H9 (cell line): ENCODE results near the gene UNC50. TPM values are rescaled to one million over a fixed set of nuclear protein-coding genes. Genes with fewer than 3 reads are reported as not detected.

Experiments used
- DNase-seq: peaks from one replicate; pipeline ENCODE4 v3.0.0-alpha.2; 2017
- H2AFZ ChIP-seq: one replicate; pipeline ENCODE4 v1.6.1; 2013; ENCODE audit warnings: mild to moderate bottlenecking, low read length, control low read depth, moderate library complexity
- H2AK5ac ChIP-seq: 2 replicates; pipeline ENCODE4 v1.6.1; 2013; ENCODE audit warnings: low read length, control low read depth, mixed read lengths; ENCODE audit not compliant: insufficient read length
- H2BK120ac ChIP-seq: one replicate; pipeline ENCODE4 v1.6.1; 2013; ENCODE audit warnings: low read depth, mild to moderate bottlenecking, low read length, control low read depth, inconsistent platforms; ENCODE audit not compliant: poor library complexity, severe bottlenecking
- H2BK12ac ChIP-seq: 2 replicates; pipeline ENCODE4 v1.6.1; 2013; ENCODE audit warnings: low read length, control low read depth, mixed read lengths, low read depth; ENCODE audit not compliant: insufficient read length
- H2BK15ac ChIP-seq: 2 replicates; pipeline ENCODE4 v1.6.1; 2013; ENCODE audit warnings: low read depth, low read length, control low read depth
- H2BK20ac ChIP-seq: one replicate; pipeline ENCODE4 v1.6.1; 2013; ENCODE audit warnings: low read depth, mild to moderate bottlenecking, low read length, control low read depth, inconsistent platforms; ENCODE audit not compliant: poor library complexity, severe bottlenecking
- H2BK5ac ChIP-seq: 2 replicates; pipeline ENCODE4 v1.6.1; 2013; ENCODE audit warnings: low read length, control low read depth, mixed read lengths; ENCODE audit not compliant: insufficient read length
- H3K14ac ChIP-seq: 2 replicates; pipeline ENCODE4 v1.6.1; 2013; ENCODE audit warnings: low read length, control low read depth; ENCODE audit not compliant: insufficient read depth
- H3K18ac ChIP-seq: 2 replicates; pipeline ENCODE4 v1.6.1; 2013; ENCODE audit warnings: low read depth, mild to moderate bottlenecking, mixed read lengths, low read length, control low read depth; ENCODE audit not compliant: insufficient read length
- H3K23ac ChIP-seq: 2 replicates; pipeline ENCODE4 v1.6.1; 2013; ENCODE audit warnings: low read length, control low read depth, mixed read lengths, low read depth; ENCODE audit not compliant: insufficient read length
- H3K23me2 ChIP-seq: 2 replicates; pipeline ENCODE4 v1.6.1; 2013; ENCODE audit warnings: low read depth, mild to moderate bottlenecking, mixed read lengths, low read length, control low read depth; ENCODE audit not compliant: insufficient read length, poor library complexity, severe bottlenecking
- H3K27ac ChIP-seq: 2 replicates; pipeline ENCODE4 v1.5.1; 2013; ENCODE audit warnings: low read length, control low read depth, mixed read lengths, low read depth; ENCODE audit not compliant: insufficient read length
- H3K27me3 ChIP-seq: 2 replicates; pipeline ENCODE4 v1.6.1; 2013; ENCODE audit warnings: low read length, control low read depth, inconsistent platforms; ENCODE audit not compliant: insufficient read depth
- H3K4ac ChIP-seq: 2 replicates; pipeline ENCODE4 v1.6.1; 2013; ENCODE audit warnings: low read depth, mild to moderate bottlenecking, control low read depth, inconsistent platforms, low read length, moderate library complexity
- H3K4me1 ChIP-seq: 2 replicates; pipeline ENCODE4 v1.6.1; 2013; ENCODE audit warnings: low read length, control low read depth, inconsistent platforms; ENCODE audit not compliant: insufficient read depth
- H3K4me2 ChIP-seq: 2 replicates; pipeline ENCODE4 v1.6.1; 2013; ENCODE audit warnings: low read length, control low read depth, mixed read lengths; ENCODE audit not compliant: insufficient read length, insufficient read depth
- H3K56ac ChIP-seq: 2 replicates; pipeline ENCODE4 v1.6.1; 2013; ENCODE audit warnings: low read depth, mild to moderate bottlenecking, mixed read lengths, low read length, control low read depth; ENCODE audit not compliant: insufficient read length
- H3K79me1 ChIP-seq: 2 replicates; pipeline ENCODE4 v1.6.1; 2013; ENCODE audit warnings: low read depth, mild to moderate bottlenecking, moderate library complexity, low read length, control low read depth, inconsistent platforms; ENCODE audit not compliant: insufficient read depth, poor library complexity, severe bottlenecking
- H3K79me2 ChIP-seq: 2 replicates; pipeline ENCODE4 v1.6.1; 2013; ENCODE audit warnings: low read length, control low read depth, inconsistent platforms; ENCODE audit not compliant: insufficient read depth
- H3K9ac ChIP-seq: 2 replicates; pipeline ENCODE4 v1.6.1; 2013; ENCODE audit warnings: low read length, control low read depth, mixed read lengths; ENCODE audit not compliant: insufficient read length; ENCODE audit errors: extremely low read depth
- H3K9me3 ChIP-seq: one replicate; pipeline ENCODE4 v1.6.1; 2013; ENCODE audit warnings: low read depth, low read length, inconsistent platforms; ENCODE audit not compliant: control insufficient read depth
- H3T11ph ChIP-seq: one replicate; pipeline ENCODE4 v1.6.1; 2013; ENCODE audit warnings: mild to moderate bottlenecking, low read length, control low read depth, inconsistent platforms
- H4K20me1 ChIP-seq: one replicate; pipeline ENCODE4 v1.6.1; 2013; ENCODE audit not compliant: control insufficient read depth, insufficient read length, insufficient read depth
- H4K5ac ChIP-seq: 2 replicates; pipeline ENCODE4 v1.6.1; 2013; ENCODE audit warnings: low read depth, mild to moderate bottlenecking, mixed read lengths, low read length, control low read depth; ENCODE audit not compliant: insufficient read length
- H4K8ac ChIP-seq: replicated peaks from 2 replicates; pipeline ENCODE4 v1.6.1; 2013; ENCODE audit warnings: low read length, control low read depth, mixed read lengths, low read depth; ENCODE audit not compliant: insufficient read length
- H4K91ac ChIP-seq: 2 replicates; pipeline ENCODE4 v1.6.1; 2013; ENCODE audit warnings: low read depth, mild to moderate bottlenecking, moderate library complexity, mixed read lengths, low read length, control low read depth; ENCODE audit not compliant: insufficient read length
- H3K27ac Mint-ChIP-seq, 3 experiments: 2 replicates in 2 of 3; 3 replicates in 1 of 3; pipeline ENCODE4 v1.8.0; 2020 to 2021; ENCODE audit warnings: mixed read lengths in 3 of 3, mild to moderate bottlenecking in 1 of 3, moderate library complexity in 1 of 3
- H3K27me3 Mint-ChIP-seq: 2 replicates; pipeline ENCODE4 v1.8.0; 2021; ENCODE audit warnings: low read depth, mild to moderate bottlenecking, moderate library complexity, mixed read lengths
- H3K36me3 Mint-ChIP-seq, 3 experiments: 2 replicates in 2 of 3; 3 replicates in 1 of 3; pipeline ENCODE4 v1.8.0; 2020 to 2021; ENCODE audit warnings: low read depth in 3 of 3, mixed read lengths in 3 of 3; ENCODE audit not compliant: insufficient read depth in 1 of 3
- H3K4me1 Mint-ChIP-seq, 2 experiments: 2 replicates each; pipeline ENCODE4 v1.8.0; 2020; ENCODE audit warnings: mixed read lengths in 2 of 2
- H3K4me3 Mint-ChIP-seq, 2 experiments: 2 replicates in 1 of 2; 3 replicates in 1 of 2; pipeline ENCODE4 v1.8.0; 2020 to 2021; ENCODE audit warnings: mild to moderate bottlenecking in 2 of 2, mixed read lengths in 2 of 2, moderate library complexity in 1 of 2
- H3K9me3 Mint-ChIP-seq, 2 experiments: 2 replicates in 1 of 2; 3 replicates in 1 of 2; pipeline ENCODE4 v1.8.0; 2020; ENCODE audit warnings: mild to moderate bottlenecking in 2 of 2, mixed read lengths in 2 of 2, moderate library complexity in 1 of 2
- WGBS: extraction: QIAGEN DNeasy Blood & Tissue Kit; methylation state at CpG from one replicate; pipeline ENCODE4 v1.1.7; 2013; ENCODE audit warnings: missing lambda C conversion rate, low lambda C conversion rate, mixed read lengths; ENCODE audit not compliant: insufficient read length; ENCODE audit errors: extremely low coverage; 5-methylcytosine and 5-hydroxymethylcytosine counted together
- total RNA-seq: library from RNA; stranded (reverse); gene quantifications from 2 replicates; pipeline ENCODE4 v1.2.1, GENCODE V29; 2021
- TF ChIP-seq, protein P1 (sequence below): fragments of 200-600 bp; sonication (generic); conservative IDR thresholded peaks from 3 replicates; pipeline ENCODE4 v1.8.0; 2021; ENCODE audit warnings: antibody characterized with exemption, mild to moderate bottlenecking

UNC50 gene
- total RNA-seq, 1 experiment from 2014 or later, result 35.4 TPM

DNA sequence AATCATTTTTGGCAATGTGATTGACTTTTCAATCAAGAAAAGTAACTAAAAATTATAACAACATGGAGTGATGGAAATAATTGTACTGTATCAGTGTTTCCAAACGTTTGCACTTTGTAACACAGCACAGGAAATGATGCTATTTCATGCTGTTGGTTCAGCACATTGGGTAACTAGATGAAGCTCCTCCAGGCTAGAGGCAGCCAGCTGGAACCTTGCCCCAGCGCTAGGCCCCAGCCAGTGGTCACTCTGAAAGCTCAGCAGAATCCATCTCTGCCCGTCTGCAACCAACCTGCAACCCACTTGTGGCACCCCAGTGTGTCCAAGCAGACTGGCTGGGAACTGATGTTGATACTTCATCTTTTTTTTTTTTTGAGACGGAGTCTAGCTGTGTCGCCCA, 15.3 kb downstream of the UNC50 start:
- TF ChIP-seq, protein P1, sequence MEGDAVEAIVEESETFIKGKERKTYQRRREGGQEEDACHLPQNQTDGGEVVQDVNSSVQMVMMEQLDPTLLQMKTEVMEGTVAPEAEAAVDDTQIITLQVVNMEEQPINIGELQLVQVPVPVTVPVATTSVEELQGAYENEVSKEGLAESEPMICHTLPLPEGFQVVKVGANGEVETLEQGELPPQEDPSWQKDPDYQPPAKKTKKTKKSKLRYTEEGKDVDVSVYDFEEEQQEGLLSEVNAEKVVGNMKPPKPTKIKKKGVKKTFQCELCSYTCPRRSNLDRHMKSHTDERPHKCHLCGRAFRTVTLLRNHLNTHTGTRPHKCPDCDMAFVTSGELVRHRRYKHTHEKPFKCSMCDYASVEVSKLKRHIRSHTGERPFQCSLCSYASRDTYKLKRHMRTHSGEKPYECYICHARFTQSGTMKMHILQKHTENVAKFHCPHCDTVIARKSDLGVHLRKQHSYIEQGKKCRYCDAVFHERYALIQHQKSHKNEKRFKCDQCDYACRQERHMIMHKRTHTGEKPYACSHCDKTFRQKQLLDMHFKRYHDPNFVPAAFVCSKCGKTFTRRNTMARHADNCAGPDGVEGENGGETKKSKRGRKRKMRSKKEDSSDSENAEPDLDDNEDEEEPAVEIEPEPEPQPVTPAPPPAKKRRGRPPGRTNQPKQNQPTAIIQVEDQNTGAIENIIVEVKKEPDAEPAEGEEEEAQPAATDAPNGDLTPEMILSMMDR, result no peak
- Histone ChIP-seq H3K23me2 (no peaks in the 10 kb centered on the region), H2BK15ac (no peak overlapping the region), H3K4me1 (no peaks in the 10 kb centered on the region), H3K9ac (no peak overlapping the region), H4K20me1 (no peaks in the 10 kb centered on the region), H4K8ac (no peak overlapping the region), H2BK5ac (no peak overlapping the region), H2BK120ac (no peak overlapping the region), H3K79me1 (no peaks in the 10 kb centered on the region), H3K23ac (no peak overlapping the region), H3K4me2 (no peak overlapping the region), H3K27me3 (no peaks in the 10 kb centered on the region), H3K27ac (no peak overlapping the region), H3K56ac (no peak overlapping the region), H3K14ac (no peak overlapping the region), H2AK5ac (no peak overlapping the region), H3K18ac (no peak overlapping the region), H4K91ac (no peak overlapping the region), H4K5ac (no peak overlapping the region), H3T11ph (no peak overlapping the region), H3K4ac (no peak overlapping the region), H2AFZ (no peak overlapping the region), H2BK20ac (no peak overlapping the region), H3K79me2 (no peaks in the 10 kb centered on the region), H3K9me3 (no peaks in the 10 kb centered on the region), H2BK12ac (no peak overlapping the region)
- Mint-ChIP-seq H3K27me3 (no peaks in the 10 kb centered on the region), H3K9me3 (no peaks in the 10 kb centered on the region), H3K27ac (no peak overlapping the region), H3K36me3 (no peaks in the 10 kb centered on the region), H3K4me1 (peaks cover 0 to 3% of the 10 kb centered on the region in 2 experiments; a peak in 1 of 4 replicates), H3K4me3 (no peak overlapping the region)
- no CpG with 5 or more reads among the region's 5 CpGs for WGBS
- DNase-seq, result no peak
